Measurements from ENCODE around the gene KRTAP2-1. TPM values are rescaled to one million over a fixed set of nuclear protein-coding genes. Genes with fewer than 3 reads are reported as not detected.
A peak's percentile ranks its signal among the peaks of the same experiment; 100 is the strongest.

Gene KRTAP2-1
- total and polyA plus RNA-seq, 2 experiments from 2014 or later: not detected

DNA sequence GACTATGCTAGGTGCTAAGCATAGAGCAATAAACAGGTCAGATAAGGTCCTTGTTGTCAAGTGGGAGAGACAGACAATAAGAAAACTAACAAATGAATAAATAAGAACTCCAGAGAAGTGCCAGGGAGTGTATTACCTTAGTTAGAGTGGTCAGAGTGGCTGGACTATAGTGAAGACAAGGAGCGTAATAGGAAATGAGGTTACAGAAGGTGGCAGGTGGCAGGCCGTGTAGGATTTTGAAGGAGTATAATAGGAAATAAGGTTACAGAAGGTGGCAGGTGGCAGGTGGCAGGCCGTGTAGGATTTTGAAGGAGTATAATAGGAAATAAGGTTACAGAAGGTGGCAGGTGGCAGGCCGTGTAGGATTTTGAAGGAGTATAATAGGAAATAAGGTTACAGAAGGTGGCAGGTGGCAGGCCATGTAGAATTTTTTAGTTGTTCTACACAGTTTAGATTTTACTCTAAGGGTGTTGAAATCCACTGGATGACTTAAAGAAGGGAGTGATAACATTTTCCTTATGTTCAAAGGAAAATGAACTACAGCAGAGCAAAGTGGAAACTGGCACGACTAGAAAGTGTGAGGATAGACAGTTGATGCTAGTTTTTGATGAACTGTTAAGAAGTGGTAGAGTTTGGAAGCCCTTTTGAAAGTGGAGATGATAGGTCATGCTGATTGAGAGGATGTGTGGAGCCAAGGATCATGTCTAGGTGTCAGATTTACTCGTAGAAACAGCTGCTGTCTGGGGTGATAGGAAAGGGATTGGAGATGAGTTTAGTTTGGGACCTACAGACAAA lies 34.6 kb downstream of the KRTAP2-1 start:
- Histone ChIP-seq H2AFZ (peak overlapping the region; percentile 44; the same call in 1 of the 2 replicates), H3F3A (replicated peaks; ENCODE audit: low read depth) (no peaks in the 10 kb centered on the region), H3K36me3 (ENCODE audit: insufficient read depth) (no peaks in the 10 kb centered on the region), H3K4me2 (no peak overlapping the region), H3K4me1 (ENCODE audit: insufficient read depth) (peaks cover 14% of the 10 kb centered on the region), H3K9me2 (ENCODE audit: insufficient read depth) (no peaks in the 10 kb centered on the region; the same call in 1 of the 2 replicates), H3K27ac (ENCODE audit: low read depth) (no peak overlapping the region), H3K79me2 (replicated peaks; ENCODE audit: insufficient read depth) (no peaks in the 10 kb centered on the region), H3K4me3 (no peak overlapping the region), H4K20me1 (replicated peaks; ENCODE audit: insufficient read depth) (no peaks in the 10 kb centered on the region), H3K27me3 (ENCODE audit: insufficient read depth) (no peaks in the 10 kb centered on the region)
- H3K27ac Mint-ChIP-seq: no peak overlapping the region
- peaks cover 1% of the 10 kb centered on the region for H3K27me3 Mint-ChIP-seq (ENCODE audit: insufficient read depth, low read depth, poor library complexity)
- no peak overlapping the region for H3K4me3 Mint-ChIP-seq
- no peaks in the 10 kb centered on the region for H3K36me3 Mint-ChIP-seq (ENCODE audit: low read depth)
- no peaks in the 10 kb centered on the region for H3K9me3 Mint-ChIP-seq
- peaks cover 10% of the 10 kb centered on the region; the same call in 2 of the 3 replicates for H3K4me1 Mint-ChIP-seq
- DNase-seq (ENCODE audit: low spot score): no peak
- no peak for TF ChIP-seq STAT1 (IDR thresholded peaks at IDR 0.05; ENCODE audit: unreplicated experiment)
- no peak for TF ChIP-seq POLR2AphosphoS5 (IDR thresholded peaks at IDR 0.05; ENCODE audit: low read depth)
- TF ChIP-seq CREB1 (CRISPR knock-in tag; IDR thresholded peaks at IDR 0.05; ENCODE audit: low read depth): no peak
- no peak for TF ChIP-seq NANOG (IDR thresholded peaks at IDR 0.05; ENCODE audit: borderline replicate concordance)
- TF ChIP-seq JUNB (IDR thresholded peaks at IDR 0.05; ENCODE audit: unreplicated experiment): no peak
- no peak for TF ChIP-seq ETS1 (IDR thresholded peaks at IDR 0.05)
- TF ChIP-seq EZH2phosphoT487 (IDR thresholded peaks at IDR 0.05; ENCODE audit: unreplicated experiment): no peak
- ATAC-seq: no peak

GRCh38 chr17:41010441-41010840 lies 36.7 kb downstream of the KRTAP2-1 start:
- Histone ChIP-seq H3K79me2 (replicated peaks; ENCODE audit: insufficient read depth) (no peaks in the 10 kb centered on the region), H3K4me3 (no peak overlapping the region), H2AFZ (no peak overlapping the region), H3K4me1 (ENCODE audit: insufficient read depth) (peaks cover 14% of the 10 kb centered on the region), H3K27ac (ENCODE audit: low read depth) (no peak overlapping the region), H3K4me2 (no peak overlapping the region), H3K36me3 (ENCODE audit: insufficient read depth) (no peaks in the 10 kb centered on the region), H4K20me1 (replicated peaks; ENCODE audit: insufficient read depth) (no peaks in the 10 kb centered on the region), H3F3A (replicated peaks; ENCODE audit: low read depth) (no peaks in the 10 kb centered on the region), H3K27me3 (ENCODE audit: insufficient read depth) (no peaks in the 10 kb centered on the region), H3K9me2 (ENCODE audit: insufficient read depth) (no peaks in the 10 kb centered on the region; the same call in 1 of the 2 replicates)
- H3K4me3 Mint-ChIP-seq: no peak overlapping the region
- H3K27me3 Mint-ChIP-seq (ENCODE audit: insufficient read depth, low read depth, poor library complexity): peaks cover 1% of the 10 kb centered on the region
- DNase-seq (ENCODE audit: low spot score) (no peak), ATAC-seq (no peak)
- no peak overlapping the region for H3K27ac Mint-ChIP-seq
- no peaks in the 10 kb centered on the region for H3K9me3 Mint-ChIP-seq
- H3K36me3 Mint-ChIP-seq (ENCODE audit: low read depth): no peaks in the 10 kb centered on the region
- H3K4me1 Mint-ChIP-seq: peaks cover 10% of the 10 kb centered on the region; the same call in 2 of the 3 replicates
- TF ChIP-seq JUNB (IDR thresholded peaks at IDR 0.05; ENCODE audit: unreplicated experiment): no peak
- TF ChIP-seq, protein P1, sequence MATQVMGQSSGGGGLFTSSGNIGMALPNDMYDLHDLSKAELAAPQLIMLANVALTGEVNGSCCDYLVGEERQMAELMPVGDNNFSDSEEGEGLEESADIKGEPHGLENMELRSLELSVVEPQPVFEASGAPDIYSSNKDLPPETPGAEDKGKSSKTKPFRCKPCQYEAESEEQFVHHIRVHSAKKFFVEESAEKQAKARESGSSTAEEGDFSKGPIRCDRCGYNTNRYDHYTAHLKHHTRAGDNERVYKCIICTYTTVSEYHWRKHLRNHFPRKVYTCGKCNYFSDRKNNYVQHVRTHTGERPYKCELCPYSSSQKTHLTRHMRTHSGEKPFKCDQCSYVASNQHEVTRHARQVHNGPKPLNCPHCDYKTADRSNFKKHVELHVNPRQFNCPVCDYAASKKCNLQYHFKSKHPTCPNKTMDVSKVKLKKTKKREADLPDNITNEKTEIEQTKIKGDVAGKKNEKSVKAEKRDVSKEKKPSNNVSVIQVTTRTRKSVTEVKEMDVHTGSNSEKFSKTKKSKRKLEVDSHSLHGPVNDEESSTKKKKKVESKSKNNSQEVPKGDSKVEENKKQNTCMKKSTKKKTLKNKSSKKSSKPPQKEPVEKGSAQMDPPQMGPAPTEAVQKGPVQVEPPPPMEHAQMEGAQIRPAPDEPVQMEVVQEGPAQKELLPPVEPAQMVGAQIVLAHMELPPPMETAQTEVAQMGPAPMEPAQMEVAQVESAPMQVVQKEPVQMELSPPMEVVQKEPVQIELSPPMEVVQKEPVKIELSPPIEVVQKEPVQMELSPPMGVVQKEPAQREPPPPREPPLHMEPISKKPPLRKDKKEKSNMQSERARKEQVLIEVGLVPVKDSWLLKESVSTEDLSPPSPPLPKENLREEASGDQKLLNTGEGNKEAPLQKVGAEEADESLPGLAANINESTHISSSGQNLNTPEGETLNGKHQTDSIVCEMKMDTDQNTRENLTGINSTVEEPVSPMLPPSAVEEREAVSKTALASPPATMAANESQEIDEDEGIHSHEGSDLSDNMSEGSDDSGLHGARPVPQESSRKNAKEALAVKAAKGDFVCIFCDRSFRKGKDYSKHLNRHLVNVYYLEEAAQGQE (IDR thresholded peaks at IDR 0.05; ENCODE audit: unreplicated experiment): no peak
- no peak for TF ChIP-seq EZH2 (IDR thresholded peaks at IDR 0.05; ENCODE audit: low read depth, unreplicated experiment)
- TF ChIP-seq CREB1 (CRISPR knock-in tag; IDR thresholded peaks at IDR 0.05; ENCODE audit: low read depth): no peak
- TF ChIP-seq NANOG (IDR thresholded peaks at IDR 0.05; ENCODE audit: borderline replicate concordance): no peak
- TF ChIP-seq, protein P2, sequence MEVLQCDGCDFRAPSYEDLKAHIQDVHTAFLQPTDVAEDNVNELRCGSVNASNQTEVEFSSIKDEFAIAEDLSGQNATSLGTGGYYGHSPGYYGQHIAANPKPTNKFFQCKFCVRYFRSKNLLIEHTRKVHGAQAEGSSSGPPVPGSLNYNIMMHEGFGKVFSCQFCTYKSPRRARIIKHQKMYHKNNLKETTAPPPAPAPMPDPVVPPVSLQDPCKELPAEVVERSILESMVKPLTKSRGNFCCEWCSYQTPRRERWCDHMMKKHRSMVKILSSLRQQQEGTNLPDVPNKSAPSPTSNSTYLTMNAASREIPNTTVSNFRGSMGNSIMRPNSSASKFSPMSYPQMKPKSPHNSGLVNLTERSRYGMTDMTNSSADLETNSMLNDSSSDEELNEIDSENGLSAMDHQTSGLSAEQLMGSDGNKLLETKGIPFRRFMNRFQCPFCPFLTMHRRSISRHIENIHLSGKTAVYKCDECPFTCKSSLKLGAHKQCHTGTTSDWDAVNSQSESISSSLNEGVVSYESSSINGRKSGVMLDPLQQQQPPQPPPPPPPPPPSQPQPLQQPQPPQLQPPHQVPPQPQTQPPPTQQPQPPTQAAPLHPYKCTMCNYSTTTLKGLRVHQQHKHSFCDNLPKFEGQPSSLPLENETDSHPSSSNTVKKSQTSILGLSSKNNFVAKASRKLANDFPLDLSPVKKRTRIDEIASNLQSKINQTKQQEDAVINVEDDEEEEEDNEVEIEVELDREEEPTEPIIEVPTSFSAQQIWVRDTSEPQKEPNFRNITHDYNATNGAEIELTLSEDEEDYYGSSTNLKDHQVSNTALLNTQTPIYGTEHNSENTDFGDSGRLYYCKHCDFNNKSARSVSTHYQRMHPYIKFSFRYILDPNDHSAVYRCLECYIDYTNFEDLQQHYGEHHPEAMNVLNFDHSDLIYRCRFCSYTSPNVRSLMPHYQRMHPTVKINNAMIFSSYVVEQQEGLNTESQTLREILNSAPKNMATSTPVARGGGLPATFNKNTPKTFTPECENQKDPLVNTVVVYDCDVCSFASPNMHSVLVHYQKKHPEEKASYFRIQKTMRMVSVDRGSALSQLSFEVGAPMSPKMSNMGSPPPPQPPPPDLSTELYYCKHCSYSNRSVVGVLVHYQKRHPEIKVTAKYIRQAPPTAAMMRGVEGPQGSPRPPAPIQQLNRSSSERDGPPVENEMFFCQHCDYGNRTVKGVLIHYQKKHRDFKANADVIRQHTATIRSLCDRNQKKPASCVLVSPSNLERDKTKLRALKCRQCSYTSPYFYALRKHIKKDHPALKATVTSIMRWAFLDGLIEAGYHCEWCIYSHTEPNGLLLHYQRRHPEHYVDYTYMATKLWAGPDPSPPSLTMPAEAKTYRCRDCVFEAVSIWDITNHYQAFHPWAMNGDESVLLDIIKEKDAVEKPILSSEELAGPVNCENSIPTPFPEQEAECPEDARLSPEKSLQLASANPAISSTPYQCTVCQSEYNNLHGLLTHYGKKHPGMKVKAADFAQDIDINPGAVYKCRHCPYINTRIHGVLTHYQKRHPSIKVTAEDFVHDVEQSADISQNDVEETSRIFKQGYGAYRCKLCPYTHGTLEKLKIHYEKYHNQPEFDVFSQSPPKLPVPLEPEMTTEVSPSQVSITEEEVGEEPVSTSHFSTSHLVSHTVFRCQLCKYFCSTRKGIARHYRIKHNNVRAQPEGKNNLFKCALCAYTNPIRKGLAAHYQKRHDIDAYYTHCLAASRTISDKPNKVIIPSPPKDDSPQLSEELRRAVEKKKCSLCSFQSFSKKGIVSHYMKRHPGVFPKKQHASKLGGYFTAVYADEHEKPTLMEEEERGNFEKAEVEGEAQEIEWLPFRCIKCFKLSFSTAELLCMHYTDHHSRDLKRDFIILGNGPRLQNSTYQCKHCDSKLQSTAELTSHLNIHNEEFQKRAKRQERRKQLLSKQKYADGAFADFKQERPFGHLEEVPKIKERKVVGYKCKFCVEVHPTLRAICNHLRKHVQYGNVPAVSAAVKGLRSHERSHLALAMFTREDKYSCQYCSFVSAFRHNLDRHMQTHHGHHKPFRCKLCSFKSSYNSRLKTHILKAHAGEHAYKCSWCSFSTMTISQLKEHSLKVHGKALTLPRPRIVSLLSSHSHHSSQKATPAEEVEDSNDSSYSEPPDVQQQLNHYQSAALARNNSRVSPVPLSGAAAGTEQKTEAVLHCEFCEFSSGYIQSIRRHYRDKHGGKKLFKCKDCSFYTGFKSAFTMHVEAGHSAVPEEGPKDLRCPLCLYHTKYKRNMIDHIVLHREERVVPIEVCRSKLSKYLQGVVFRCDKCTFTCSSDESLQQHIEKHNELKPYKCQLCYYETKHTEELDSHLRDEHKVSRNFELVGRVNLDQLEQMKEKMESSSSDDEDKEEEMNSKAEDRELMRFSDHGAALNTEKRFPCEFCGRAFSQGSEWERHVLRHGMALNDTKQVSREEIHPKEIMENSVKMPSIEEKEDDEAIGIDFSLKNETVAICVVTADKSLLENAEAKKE (CRISPR knock-in tag; IDR thresholded peaks at IDR 0.05): no peak
- TF ChIP-seq STAT1 (IDR thresholded peaks at IDR 0.05; ENCODE audit: unreplicated experiment): no peak

Data from GM23338 (cell line).